Tibial nerve (tissue), 4 donors: ENCODE results near the gene NETO2.

Experiments
- CTCF ChIP-seq, 5 experiments: fragments of 200-600 bp in 3 of 5; fragments of 450-650 bp in 2 of 5; sonication (generic) in 3 of 5; IDR thresholded peaks; one replicate each; pipeline ENCODE4 v1.5.1; 2016 to 2019; ENCODE audit warnings: antibody characterized with exemption in 5 of 5, mild to moderate bottlenecking in 3 of 5, moderate library complexity in 2 of 5
- EP300 ChIP-seq, 2 donors: sonication (generic); formaldehyde crosslinking; IDR thresholded peaks; one replicate each; pipeline ENCODE4 v1.6.1; 2017; ENCODE audit warnings: antibody characterized with exemption in 2 of 2, mild to moderate bottlenecking in 1 of 2

- TF ChIP-seq CTCF (IDR thresholded peaks at IDR 0.05) (no peak), EP300 (IDR thresholded peaks at IDR 0.05) (no peak)
Observed at GRCh38 chr16:47058295-47059086, 85.3 kb downstream of the NETO2 start.
